ENCODE data around the gene GCFC2. TPM values are rescaled to one million over a fixed set of nuclear protein-coding genes. Genes with fewer than 3 reads are reported as not detected.
A peak's percentile ranks its signal among the peaks of the same experiment; 100 is the strongest.

Gene GCFC2
- total and polyA plus RNA-seq, 9 of the 15 experiments (the other 6 are each of a cell fraction or from before 2014, with no cell fraction given): 10.5 to 40.6 (median 23.0) TPM

- TF ChIP-seq ZNF639 (CRISPR knock-in tag; conservative IDR thresholded peaks at IDR 0.05 in 1 of 2, IDR thresholded peaks at IDR 0.05 in 1 of 2): peak in 1 of 2 experiments; percentile 80; a peak in 2 of 4 replicates
- TF ChIP-seq THAP12 (CRISPR knock-in tag; IDR thresholded peaks at IDR 0.05): peak; percentile 25; the same call in 1 of the 2 replicates
- TF ChIP-seq MTA3 (IDR thresholded peaks at IDR 0.05; ENCODE audit: borderline replicate concordance): peak; percentile 89
- TF ChIP-seq ZNF766 (CRISPR knock-in tag; conservative IDR thresholded peaks at IDR 0.05): peak; percentile 76; the same call in 1 of the 2 replicates
- TF ChIP-seq HINFP (tag; conservative IDR thresholded peaks at IDR 0.05; ENCODE audit: low read depth): no peak
- TF ChIP-seq, protein P1, sequence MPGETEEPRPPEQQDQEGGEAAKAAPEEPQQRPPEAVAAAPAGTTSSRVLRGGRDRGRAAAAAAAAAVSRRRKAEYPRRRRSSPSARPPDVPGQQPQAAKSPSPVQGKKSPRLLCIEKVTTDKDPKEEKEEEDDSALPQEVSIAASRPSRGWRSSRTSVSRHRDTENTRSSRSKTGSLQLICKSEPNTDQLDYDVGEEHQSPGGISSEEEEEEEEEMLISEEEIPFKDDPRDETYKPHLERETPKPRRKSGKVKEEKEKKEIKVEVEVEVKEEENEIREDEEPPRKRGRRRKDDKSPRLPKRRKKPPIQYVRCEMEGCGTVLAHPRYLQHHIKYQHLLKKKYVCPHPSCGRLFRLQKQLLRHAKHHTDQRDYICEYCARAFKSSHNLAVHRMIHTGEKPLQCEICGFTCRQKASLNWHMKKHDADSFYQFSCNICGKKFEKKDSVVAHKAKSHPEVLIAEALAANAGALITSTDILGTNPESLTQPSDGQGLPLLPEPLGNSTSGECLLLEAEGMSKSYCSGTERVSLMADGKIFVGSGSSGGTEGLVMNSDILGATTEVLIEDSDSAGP (CRISPR knock-in tag; IDR thresholded peaks at IDR 0.05): 0 out of 2 replicates have a peak, but pooled peaks have one; percentile 61
- TF ChIP-seq BRCA1 (IDR thresholded peaks at IDR 0.05): no peak
- no peak for TF ChIP-seq BRCA1 (CRISPR knock-in tag; IDR thresholded peaks at IDR 0.05)
- peak; percentile 93 for TF ChIP-seq NFIC (IDR thresholded peaks at IDR 0.05)
- TF ChIP-seq RBM17 (IDR thresholded peaks at IDR 0.05; ENCODE audit: borderline replicate concordance, low read depth, low read length): no peak
- TF ChIP-seq FOXJ3 (CRISPR knock-in tag; IDR thresholded peaks at IDR 0.05): no peak
- TF ChIP-seq DMBX1 (CRISPR knock-in tag; IDR thresholded peaks at IDR 0.05; ENCODE audit: borderline replicate concordance): 0 out of 2 replicates have a peak, but pooled peaks have one; percentile 55
- TF ChIP-seq NFIX (CRISPR knock-in tag; IDR thresholded peaks at IDR 0.05; ENCODE audit: low read depth): no peak
- no peak for TF ChIP-seq MCM7 (IDR thresholded peaks at IDR 0.05)
- TF ChIP-seq KDM4B (IDR thresholded peaks at IDR 0.05; ENCODE audit: borderline replicate concordance in 2 of 2, low read depth in 1 of 2): peak in 1 of 2 experiments; percentile 48; a peak in 1 of 4 replicates
- TF ChIP-seq MED1 (CRISPR knock-in tag; IDR thresholded peaks at IDR 0.05; ENCODE audit: borderline replicate concordance): no peak
- TF ChIP-seq TEAD4 (IDR thresholded peaks at IDR 0.05; ENCODE audit: low read length): no peak
- peak; percentile 98 for TF ChIP-seq TEAD4 (CRISPR knock-in tag; IDR thresholded peaks at IDR 0.05; ENCODE audit: borderline replicate concordance)
- TF ChIP-seq ZNF780A (CRISPR knock-in tag; IDR thresholded peaks at IDR 0.05): no peak
- TF ChIP-seq YY1 (IDR thresholded peaks at IDR 0.05; ENCODE audit: borderline replicate concordance in 1 of 3, control insufficient read depth in 1 of 3, extremely low read depth in 1 of 3, insufficient read depth in 3 of 3, insufficient read length in 1 of 3, insufficient replicate concordance in 2 of 3, low read depth in 1 of 3, low read length in 2 of 3): peak; percentile 37 to 94 (median 87)
These were observed at the start of gene GCFC2 (continued) for GRCh38 chr2:75710577-75711253.

Data from K562 (cell line).